NCI-H748 treated with DMSO at 0.1 percent for 48 hours (cell line): Measurements from ENCODE around the gene MARCHF11.

ENCODE experiments used
- DNase-seq: peaks from one replicate; lab custom pipeline; 2025; lab: John Stamatoyannopoulos, UW

MARCHF11 gene

DNA sequence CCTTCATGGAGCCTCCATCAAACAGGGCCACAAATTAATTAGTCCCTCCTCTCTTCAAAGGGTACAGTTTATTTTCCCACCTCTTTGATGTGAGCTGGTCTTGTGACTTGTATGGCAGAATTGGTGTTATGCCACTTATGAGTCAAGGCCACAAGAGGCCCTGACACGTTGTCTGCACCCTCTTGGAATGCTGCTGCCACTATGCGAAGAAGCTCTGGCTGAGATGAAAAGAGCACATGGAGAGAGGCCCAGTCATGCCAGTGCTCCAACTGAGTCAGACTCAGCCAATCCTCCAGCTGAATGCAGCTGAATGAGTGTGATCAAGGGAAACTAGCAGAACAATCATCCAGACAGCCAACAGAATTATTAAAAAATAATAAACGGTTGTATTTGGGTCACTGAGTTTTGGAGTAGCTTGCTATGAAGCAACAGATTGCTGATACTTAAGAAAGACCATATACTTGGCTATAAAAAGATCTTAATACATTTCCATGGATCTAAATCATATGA lies 128.3 kb downstream of the MARCHF11 start:
- no peak for DNase-seq

DNA sequence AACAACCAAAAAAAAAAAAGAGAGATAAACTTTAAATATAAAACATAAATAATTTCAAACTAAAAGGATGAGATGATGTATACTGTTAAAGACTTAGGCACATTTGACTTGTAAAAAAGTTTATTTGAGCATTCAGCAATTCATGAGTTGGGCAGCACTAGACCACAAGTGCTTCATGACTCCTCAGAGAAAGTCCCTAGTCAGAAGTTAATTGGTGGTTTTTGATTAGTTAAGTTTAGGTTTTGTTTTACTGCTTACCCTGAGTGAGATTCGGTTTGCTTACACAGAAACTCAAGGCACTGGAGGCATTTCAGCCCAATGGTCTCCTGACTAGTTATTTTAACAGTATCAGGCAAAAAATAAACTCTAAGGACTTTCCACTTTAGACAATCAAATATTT lies 129.2 kb downstream of the MARCHF11 start:
- DNase-seq = no peak

DNA sequence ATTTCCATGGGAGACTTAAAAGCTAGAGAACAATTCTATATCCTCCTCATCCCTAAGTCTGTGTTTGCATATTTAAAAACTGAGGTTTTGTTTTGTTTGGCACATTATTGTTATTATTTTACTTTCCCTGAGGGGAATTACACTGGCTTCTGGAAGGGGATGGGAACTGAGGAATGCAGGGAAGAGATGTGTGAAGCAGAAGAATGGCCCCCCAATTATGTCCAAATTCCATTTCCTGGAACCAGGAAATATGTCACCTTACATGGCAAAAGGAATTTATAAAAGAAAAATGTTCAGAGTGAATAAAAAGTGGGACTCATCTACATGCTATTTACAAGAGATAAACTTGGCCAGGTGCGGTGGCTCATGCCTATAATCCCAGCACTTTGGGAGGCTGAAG lies 129.8 kb downstream of the MARCHF11 start:
- no peak for DNase-seq

DNA sequence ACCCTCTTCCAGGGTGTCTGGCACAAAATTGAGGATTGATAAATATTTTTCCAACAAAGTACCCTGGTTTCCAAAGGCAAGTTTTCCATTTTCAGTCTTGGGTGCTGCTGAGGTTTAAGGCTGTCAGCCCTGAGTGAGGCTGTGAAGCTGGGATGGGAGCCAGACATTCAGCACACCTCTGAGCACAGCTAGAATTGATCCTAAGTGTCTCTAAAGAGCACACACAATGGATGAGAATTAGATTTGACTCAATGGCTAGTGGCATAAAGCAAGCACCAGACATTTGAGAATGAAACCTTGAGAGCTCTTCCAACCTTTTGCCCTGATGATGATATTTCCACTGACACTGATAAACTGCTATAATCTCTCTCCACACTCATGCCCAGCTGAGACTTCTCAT lies 131.5 kb downstream of the MARCHF11 start:
- no peak for DNase-seq

DNA sequence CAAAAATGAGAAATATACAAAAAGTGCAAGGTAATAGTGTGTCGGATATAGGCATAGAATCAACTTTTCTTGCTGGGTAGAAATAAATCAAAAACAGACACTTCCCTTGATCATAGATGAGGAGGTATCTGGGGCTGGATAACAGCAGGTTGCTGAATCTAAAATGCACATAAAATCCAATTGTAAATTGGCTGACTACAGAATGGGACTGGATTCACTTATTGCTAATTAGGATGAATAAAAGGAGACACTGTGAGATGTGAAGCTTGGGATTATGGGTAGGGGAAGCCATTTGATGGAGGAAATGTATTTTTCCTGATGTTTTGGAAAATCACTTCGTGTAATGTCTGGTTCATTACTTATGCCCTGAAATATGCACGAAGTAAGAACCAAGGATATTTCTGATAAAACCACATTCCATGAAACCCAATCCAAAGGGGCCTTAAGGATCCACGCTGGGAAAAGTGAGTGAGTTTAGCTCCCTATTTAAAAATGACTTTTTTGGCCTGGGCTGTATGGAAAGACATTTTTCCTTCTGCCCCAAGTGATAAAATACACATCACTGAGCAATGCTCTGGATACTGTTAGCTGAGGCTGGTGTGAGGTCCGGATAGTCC lies 136.1 kb downstream of the MARCHF11 start:
- no peak for DNase-seq

DNA sequence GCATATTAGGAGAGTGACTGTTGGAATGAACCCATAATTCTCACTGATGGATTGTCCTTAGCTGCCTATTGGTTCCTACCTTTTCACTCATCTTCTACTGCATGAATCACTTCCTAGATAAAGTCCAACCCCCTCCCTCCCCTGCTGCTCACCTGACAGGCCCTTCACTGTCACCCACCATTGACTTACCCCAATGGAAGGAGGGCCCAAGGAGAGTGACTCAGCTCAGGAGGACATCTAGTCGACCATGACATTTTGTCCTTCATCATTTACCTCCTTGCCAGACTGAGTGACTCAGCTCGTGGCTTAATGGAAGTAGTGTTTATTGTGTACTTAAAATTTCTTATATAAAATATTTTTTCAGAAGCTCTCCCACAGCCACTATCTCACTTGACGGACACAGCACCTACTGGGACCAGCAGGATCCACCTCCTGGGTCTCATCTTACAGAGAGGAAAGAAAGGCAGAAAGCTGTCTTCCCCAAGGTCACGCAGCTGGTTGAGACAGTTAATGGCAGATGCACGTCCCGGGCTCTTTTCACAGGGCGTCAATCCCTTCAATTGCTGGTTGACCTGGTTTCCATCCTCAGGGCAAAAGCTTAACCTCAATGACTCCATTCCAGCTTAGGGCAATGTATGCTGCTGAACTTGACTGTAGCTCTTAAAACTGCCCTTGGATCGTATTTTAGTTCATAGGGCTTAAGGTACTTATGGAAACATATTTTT lies 142.3 kb downstream of the MARCHF11 start:
- DNase-seq = no peak

DNA sequence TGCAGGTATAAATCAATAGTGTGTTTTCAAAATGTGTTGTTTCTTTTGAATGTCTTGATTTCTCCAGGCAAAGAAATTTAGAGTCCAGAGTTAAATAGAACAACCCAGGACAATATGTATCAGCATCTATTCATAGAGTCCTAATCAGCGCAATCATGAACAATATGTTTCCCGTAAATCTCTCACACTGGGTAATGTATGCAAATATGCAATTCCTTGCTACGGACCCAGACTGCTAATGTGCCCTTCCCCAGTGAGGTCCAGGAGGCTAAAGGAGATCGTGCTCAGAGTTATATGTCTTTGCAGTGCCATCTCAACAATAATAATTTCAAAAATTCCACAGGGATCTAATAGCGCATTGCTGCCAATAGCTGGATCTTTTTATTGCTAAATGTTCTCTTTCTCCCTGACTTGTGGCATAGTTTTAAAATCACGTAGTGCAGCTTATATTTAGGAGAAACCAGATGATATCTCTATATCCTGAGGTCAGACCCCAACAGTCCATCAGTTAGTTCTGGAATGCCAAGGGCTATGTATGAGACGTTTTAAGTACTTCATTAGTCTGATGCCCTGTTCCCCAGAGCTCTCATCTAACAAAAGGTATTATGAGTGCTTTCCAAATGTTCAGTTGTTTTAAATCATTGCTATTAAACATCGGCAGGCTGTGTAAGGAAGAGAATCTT lies 145.1 kb downstream of the MARCHF11 start:
- no peak for DNase-seq

DNA sequence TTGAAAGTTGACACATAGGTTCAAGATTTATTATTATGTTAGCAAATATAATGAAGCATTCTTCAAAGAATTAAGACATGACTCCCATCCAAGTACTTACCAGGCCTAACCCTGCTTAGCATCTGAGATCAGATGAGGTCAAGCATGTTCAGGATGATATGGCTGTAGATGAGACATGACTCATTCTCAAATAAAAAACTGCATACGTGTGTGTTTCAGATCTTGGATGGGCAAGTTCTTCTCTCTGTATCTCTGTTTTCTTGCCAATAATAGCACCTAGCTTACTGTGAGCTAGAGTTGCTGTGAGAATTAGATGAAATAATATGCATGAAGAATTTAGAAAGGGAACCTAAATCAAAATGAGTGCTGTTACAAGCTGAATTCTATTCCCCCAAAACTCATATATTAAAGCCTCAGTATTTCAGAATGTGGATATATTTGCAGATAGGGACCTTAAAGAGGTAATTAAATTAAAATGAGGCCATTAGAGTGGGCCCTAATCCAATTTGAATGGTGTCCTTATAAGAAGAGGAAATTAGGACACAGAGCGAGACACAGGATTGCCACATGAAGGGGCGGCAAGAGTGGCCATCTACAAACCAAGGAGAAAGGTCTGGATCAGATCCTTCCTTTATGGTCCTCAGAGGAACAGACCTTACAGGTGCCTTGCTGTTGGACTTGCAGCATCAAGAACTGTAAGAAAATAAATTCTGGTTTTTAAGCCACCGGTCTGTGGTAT lies 146.2 kb downstream of the MARCHF11 start:
- DNase-seq = no peak

DNA sequence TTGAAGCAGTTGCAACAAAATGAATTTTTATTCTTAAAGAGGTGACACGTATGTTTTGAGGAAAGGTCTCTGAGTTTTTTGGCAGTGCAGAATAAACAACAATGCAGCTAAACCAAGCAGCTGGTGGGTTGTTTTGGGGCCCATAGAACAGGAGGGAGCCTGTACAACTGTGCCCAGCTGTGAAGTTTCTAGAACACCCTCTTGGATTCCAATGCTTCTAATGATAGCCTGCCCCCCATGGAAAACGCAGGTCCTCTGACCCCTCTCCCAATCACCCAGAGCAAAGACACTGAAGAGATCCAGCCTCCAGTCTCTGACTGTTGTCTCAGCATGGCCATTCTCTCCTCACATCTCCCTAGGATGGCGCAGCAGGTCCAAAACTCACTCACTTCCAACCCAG lies 150.9 kb downstream of the MARCHF11 start:
- DNase-seq = no peak

DNA sequence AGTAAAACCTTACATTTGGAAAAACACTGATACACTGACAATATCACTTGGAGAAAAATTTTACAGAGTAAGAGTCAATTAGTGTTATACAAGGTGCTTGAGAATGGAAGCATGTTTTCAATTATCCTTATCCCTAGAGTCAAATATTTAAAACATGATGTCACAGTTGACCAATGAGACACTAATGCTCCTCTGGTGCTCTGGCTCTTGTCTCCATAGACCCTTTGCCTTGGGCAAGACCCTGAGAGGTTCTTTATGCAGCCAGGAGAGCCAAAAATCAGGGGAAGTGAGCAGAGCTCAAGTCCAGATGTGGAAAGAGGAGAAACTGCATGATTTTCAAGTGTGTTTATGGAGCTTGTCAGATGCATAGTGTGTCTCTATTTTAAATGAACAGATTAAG lies 153.9 kb downstream of the MARCHF11 start:
- no peak for DNase-seq

DNA sequence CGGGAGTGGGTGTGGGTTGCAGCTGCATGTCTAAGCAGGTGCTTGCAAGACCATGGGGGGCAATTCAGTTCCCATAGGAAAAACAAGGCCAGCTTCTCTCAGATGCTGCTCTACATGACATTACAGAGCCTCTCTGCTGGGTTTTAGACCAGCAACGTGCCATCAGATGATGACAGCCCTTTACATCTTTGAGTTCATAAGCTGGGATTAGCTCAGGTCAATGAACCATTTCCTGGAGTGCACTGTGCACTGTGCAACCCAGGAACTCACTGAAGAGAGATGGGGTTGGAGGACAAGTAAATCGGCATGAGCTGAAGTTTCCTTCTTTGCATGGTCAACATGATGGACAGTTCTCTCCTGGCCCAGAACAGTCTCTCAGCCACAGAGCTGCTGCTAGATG lies 160.6 kb downstream of the MARCHF11 start:
- DNase-seq = no peak

DNA sequence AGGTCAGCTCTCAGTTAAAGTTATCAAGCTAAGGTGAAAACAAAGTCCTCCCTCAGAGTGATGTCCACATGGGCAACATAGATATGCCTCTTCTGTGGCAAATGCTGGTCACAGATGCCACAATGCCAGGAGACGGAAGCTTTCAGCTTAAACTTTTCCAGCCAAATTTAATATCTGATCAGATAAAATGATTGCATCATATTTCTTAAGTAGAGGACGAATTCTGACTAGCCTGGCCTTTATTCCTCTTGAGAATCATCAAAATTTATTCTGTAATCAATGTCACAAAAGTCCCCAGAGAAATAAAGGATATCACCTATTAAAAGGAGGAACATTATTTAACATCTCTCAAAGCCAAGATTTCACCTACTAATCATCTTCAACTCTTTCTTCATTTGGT lies 161.9 kb downstream of the MARCHF11 start:
- no peak for DNase-seq
